GM23338 (cell line): ENCODE results near the gene LMNTD2. TPM values are rescaled to one million over a fixed set of nuclear protein-coding genes. Genes with fewer than 3 reads are reported as not detected.

ENCODE experiments used
- ATAC-seq: fragments of 200-7000 bp; cut with Tn5 transposase; 3 replicates; pipeline ENCODE4 v1.9.1; 2020
- DNase-seq: peaks from one replicate; pipeline ENCODE4 v3.0.0-alpha.2; 2015; ENCODE audit warnings: low spot score
- H2AFZ ChIP-seq: fragments of 200-600 bp; sonication (generic); 2 replicates; pipeline ENCODE4 v1.8.0; 2016; ENCODE audit warnings: antibody characterized with exemption, mild to moderate bottlenecking, moderate library complexity
- H3F3A ChIP-seq: fragments of 200-600 bp; sonication (generic); replicated peaks from 2 replicates; pipeline ENCODE4 v1.8.0; 2017; ENCODE audit warnings: antibody characterized with exemption, mixed run types, low read depth
- H3K27ac ChIP-seq: fragments of 200-600 bp; sonication (generic); 2 replicates; pipeline ENCODE4 v1.6.1; 2016; ENCODE audit warnings: low read depth
- H3K27me3 ChIP-seq: fragments of 200-600 bp; sonication (generic); 2 replicates; pipeline ENCODE4 v1.8.0; 2016; ENCODE audit warnings: mild to moderate bottlenecking, mixed run types, moderate library complexity; ENCODE audit not compliant: insufficient read depth
- H3K36me3 ChIP-seq: fragments of 200-600 bp; sonication (generic); 2 replicates; pipeline ENCODE4 v1.8.0; 2016; ENCODE audit warnings: mild to moderate bottlenecking; ENCODE audit not compliant: insufficient read depth
- H3K4me1 ChIP-seq: fragments of 200-600 bp; sonication (generic); 2 replicates; pipeline ENCODE4 v1.8.0; 2016; ENCODE audit warnings: mild to moderate bottlenecking, moderate library complexity; ENCODE audit not compliant: insufficient read depth
- H3K4me2 ChIP-seq: fragments of 200-600 bp; sonication (generic); 2 replicates; pipeline ENCODE4 v1.7.1; 2017; ENCODE audit warnings: mixed run types
- H3K4me3 ChIP-seq: fragments of 200-600 bp; sonication (generic); 2 replicates; pipeline ENCODE4 v1.6.1; 2016; ENCODE audit warnings: mixed run types
- H3K79me2 ChIP-seq: fragments of 200-600 bp; sonication (generic); replicated peaks from 2 replicates; pipeline ENCODE4 v1.8.0; 2017; ENCODE audit warnings: mild to moderate bottlenecking; ENCODE audit not compliant: insufficient read depth
- H3K9me2 ChIP-seq: fragments of 200-600 bp; sonication (generic); 2 replicates; pipeline ENCODE4 v1.8.0; 2017; ENCODE audit not compliant: insufficient read depth
- H4K20me1 ChIP-seq: fragments of 200-600 bp; sonication (generic); replicated peaks from 2 replicates; pipeline ENCODE4 v1.8.0; 2017; ENCODE audit warnings: mild to moderate bottlenecking; ENCODE audit not compliant: insufficient read depth
- H3K27ac Mint-ChIP-seq: 2 replicates; pipeline ENCODE4 v1.8.0; 2020; ENCODE audit warnings: inconsistent platforms, mild to moderate bottlenecking, moderate library complexity, mixed read lengths
- H3K27me3 Mint-ChIP-seq: 3 replicates; pipeline ENCODE4 v1.8.0; 2022; ENCODE audit warnings: low read depth, mild to moderate bottlenecking, moderate library complexity, mixed read lengths, inconsistent platforms; ENCODE audit not compliant: insufficient read depth, poor library complexity
- H3K36me3 Mint-ChIP-seq: 3 replicates; pipeline ENCODE4 v1.8.0; 2021; ENCODE audit warnings: low read depth, mild to moderate bottlenecking, inconsistent platforms, moderate library complexity, mixed read lengths
- H3K4me1 Mint-ChIP-seq: 3 replicates; pipeline ENCODE4 v1.8.0; 2020; ENCODE audit warnings: mild to moderate bottlenecking, inconsistent platforms, mixed read lengths
- H3K4me3 Mint-ChIP-seq: 3 replicates; pipeline ENCODE4 v1.8.0; 2021; ENCODE audit warnings: moderate library complexity, mild to moderate bottlenecking, inconsistent platforms, mixed read lengths
- H3K9me3 Mint-ChIP-seq: 3 replicates; pipeline ENCODE4 v1.8.0; 2020; ENCODE audit warnings: moderate library complexity, mild to moderate bottlenecking, inconsistent platforms, mixed read lengths
- CREB1 ChIP-seq: fragments of 250-450 bp; sonication (Bioruptor Pico); IDR thresholded peaks from 2 replicates; pipeline ENCODE4 v1.5.0; 2020; ENCODE audit warnings: low read depth, mild to moderate bottlenecking, moderate library complexity
- CTCF ChIP-seq, 2 experiments: fragments of 200-600 bp in 1 of 2; sonication (generic) in 1 of 2; conservative IDR thresholded peaks; 2 replicates each; pipeline versions ENCODE4 v1.5.1 to v1.6.1; 2016 to 2017; ENCODE audit warnings: antibody characterized with exemption in 2 of 2, low read depth in 2 of 2, mild to moderate bottlenecking in 2 of 2, moderate library complexity in 1 of 2
- ETS1 ChIP-seq: IDR thresholded peaks from 2 replicates; pipeline ENCODE4 v1.6.1; 2016; ENCODE audit warnings: antibody characterized with exemption
- EZH2 ChIP-seq: fragments of 200-600 bp; sonication (generic); IDR thresholded peaks from one replicate; pipeline ENCODE4 v1.8.0; 2017; ENCODE audit warnings: antibody characterized with exemption, mild to moderate bottlenecking, low read depth; ENCODE audit not compliant: unreplicated experiment
- EZH2phosphoT487 ChIP-seq: fragments of 200-600 bp; sonication (generic); IDR thresholded peaks from one replicate; pipeline ENCODE4 v1.8.1; 2018; ENCODE audit warnings: antibody characterized with exemption; ENCODE audit not compliant: unreplicated experiment
- JUNB ChIP-seq: IDR thresholded peaks from one replicate; pipeline ENCODE4 v1.6.1; 2016; ENCODE audit warnings: antibody characterized with exemption; ENCODE audit not compliant: unreplicated experiment
- NANOG ChIP-seq: IDR thresholded peaks from 2 replicates; pipeline ENCODE4 v1.6.1; 2016; ENCODE audit warnings: antibody characterized with exemption, borderline replicate concordance
- POLR2AphosphoS5 ChIP-seq: IDR thresholded peaks from 2 replicates; pipeline ENCODE4 v1.6.1; 2016; ENCODE audit warnings: antibody characterized with exemption, low read depth
- REST ChIP-seq: IDR thresholded peaks from one replicate; pipeline ENCODE4 v1.6.1; 2018; ENCODE audit warnings: antibody characterized with exemption; ENCODE audit not compliant: unreplicated experiment
- STAT1 ChIP-seq: IDR thresholded peaks from one replicate; pipeline ENCODE4 v1.6.1; 2016; ENCODE audit warnings: antibody characterized with exemption; ENCODE audit not compliant: unreplicated experiment
- ZNF114 ChIP-seq: fragments of 250-450 bp; sonication (Bioruptor Pico); IDR thresholded peaks from 2 replicates; pipeline ENCODE4 v1.5.0; 2020; ENCODE audit warnings: mild to moderate bottlenecking, moderate library complexity
- ZNF331 ChIP-seq: fragments of 250-450 bp; sonication (Bioruptor Pico); IDR thresholded peaks from 2 replicates; pipeline ENCODE4 v1.5.0; 2020; ENCODE audit warnings: low read depth, mild to moderate bottlenecking, moderate library complexity
- ZNF462 ChIP-seq: fragments of 250-450 bp; sonication (Bioruptor Pico); IDR thresholded peaks from 2 replicates; pipeline ENCODE4 v1.5.0; 2020; ENCODE audit warnings: mild to moderate bottlenecking, moderate library complexity
- polyA plus RNA-seq: library from polyadenylated mRNA; unstranded; fragments of >200 nt; fragmentation: Nextera tagmentation; extraction: Ambion mirVana; gene quantifications from 2 replicates; pipeline ENCODE4 v1.2.1, GENCODE V29; 2016
- total RNA-seq: library from RNA; depleted of rRNA; stranded (reverse); fragments of >200 nt; shearing (Covaris generic); gene quantifications from 2 replicates; pipeline ENCODE4 v1.2.3, GENCODE V29; 2014

The LMNTD2 gene
- total and polyA plus RNA-seq, 2 experiments from 2014 or later, result 1.3 to 2.1 TPM

DNA sequence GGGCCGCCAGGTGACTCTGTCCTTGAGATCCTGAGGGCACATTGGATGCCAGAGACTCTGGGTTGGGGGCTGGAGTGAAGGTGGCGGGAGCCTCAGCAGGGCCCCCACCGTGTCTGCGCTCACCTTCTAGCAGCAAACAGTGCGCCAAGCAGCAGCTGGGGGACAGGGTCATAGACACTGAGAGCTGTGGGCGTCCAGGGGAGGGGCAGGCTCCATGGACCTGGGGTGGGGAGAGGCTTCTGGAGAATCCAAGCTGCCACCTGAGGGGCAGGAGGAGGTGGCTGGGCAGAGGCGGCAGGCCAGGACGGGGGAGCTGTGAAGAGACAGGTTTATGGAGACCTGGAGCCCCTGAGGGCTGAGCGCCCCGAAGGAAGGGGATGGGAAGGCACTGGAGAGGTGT is 23.7 kb upstream of the LMNTD2 start:
- Histone ChIP-seq H4K20me1 (peaks cover 22% of the 10 kb centered on the region), H3K4me1 (no peaks in the 10 kb centered on the region), H3F3A (peaks cover 5% of the 10 kb centered on the region; the same call in 1 of the 2 replicates), H3K79me2 (peaks cover 57% of the 10 kb centered on the region), H3K36me3 (peaks cover 15% of the 10 kb centered on the region; the same call in 1 of the 2 replicates), H3K4me3 (no peak overlapping the region), H3K27ac (no peak overlapping the region), H3K27me3 (no peaks in the 10 kb centered on the region), H3K4me2 (no peak overlapping the region), H3K9me2 (no peaks in the 10 kb centered on the region), H2AFZ (no peak overlapping the region)
- Mint-ChIP-seq H3K4me1 (no peaks in the 10 kb centered on the region; the same call in 1 of the 3 replicates), H3K4me3 (no peak overlapping the region), H3K9me3 (no peaks in the 10 kb centered on the region; the same call in 2 of the 3 replicates), H3K27me3 (peaks cover 11% of the 10 kb centered on the region), H3K27ac (no peak overlapping the region), H3K36me3 (peaks cover 44% of the 10 kb centered on the region)
- no peak for DNase-seq
- TF ChIP-seq ZNF331 (CRISPR knock-in tag), result no peak
- no peak for TF ChIP-seq CTCF (conservative IDR thresholded peaks at IDR 0.05; ENCODE audit: low read depth in 2 of 2)
- no peak for TF ChIP-seq CREB1
- TF ChIP-seq ETS1, result no peak
- TF ChIP-seq EZH2phosphoT487, result no peak
- TF ChIP-seq ZNF114 (CRISPR knock-in tag), result no peak
- no peak for TF ChIP-seq STAT1
- TF ChIP-seq JUNB, result no peak
- TF ChIP-seq POLR2AphosphoS5, result no peak
- TF ChIP-seq REST, result no peak
- no peak for TF ChIP-seq NANOG
- TF ChIP-seq EZH2, result no peak
- no peak for TF ChIP-seq ZNF462 (CRISPR knock-in tag)
- ATAC-seq, result no peak
